LNCaP clone FGC (cell line): Measurements from ENCODE around the gene RECQL5.

ENCODE experiments used
- DNase-seq: peaks from one replicate; pipeline ENCODE4 v3.0.0-alpha.2; 2011; ENCODE audit warnings: low read depth
- H3K4me3 ChIP-seq: 2 replicates; pipeline ENCODE4 v1.5.1; 2011; ENCODE audit warnings: mild to moderate bottlenecking, low read depth, low read length, control low read depth
- CTCF ChIP-seq: IDR thresholded peaks from 2 replicates; pipeline ENCODE4 v1.5.1; 2012; ENCODE audit warnings: mild to moderate bottlenecking; ENCODE audit not compliant: control insufficient read depth, insufficient read depth; ENCODE audit errors: extremely low read depth

RECQL5 gene

GRCh38 chr17:75631353-75631752 lies 35.6 kb downstream of the RECQL5 start:
- H3K4me3 ChIP-seq, result no peak overlapping the region

GRCh38 chr17:75630071-75630917 lies 36.7 kb downstream of the RECQL5 start:
- DNase-seq, result no peak
- TF ChIP-seq CTCF, result no peak
- H3K4me3 ChIP-seq, result no peak overlapping the region

More at GRCh38 chr17:75631353-75631752, 35.6 kb downstream of the RECQL5 start:
- TF ChIP-seq CTCF, result no peak
- no peak for DNase-seq

- H3K4me3 ChIP-seq, result no peak overlapping the region
- TF ChIP-seq CTCF, result no peak
- no peak for DNase-seq
Measured at GRCh38 chr17:75629157-75629556, 37.8 kb downstream of the RECQL5 start.

GRCh38 chr17:75628425-75628824 lies 38.5 kb downstream of the RECQL5 start:
- H3K4me3 ChIP-seq, result no peak overlapping the region
- TF ChIP-seq CTCF, result no peak

GRCh38 chr17:75627094-75627493 lies 39.9 kb downstream of the RECQL5 start:
- DNase-seq, result no peak
- no peak overlapping the region for H3K4me3 ChIP-seq
- TF ChIP-seq CTCF, result no peak

More at GRCh38 chr17:75628425-75628824, 38.5 kb downstream of the RECQL5 start:
- DNase-seq, result no peak

GRCh38 chr17:75626496-75627038 lies 40.4 kb downstream of the RECQL5 start:
- no peak overlapping the region for H3K4me3 ChIP-seq
- no peak for DNase-seq
- no peak for TF ChIP-seq CTCF
